ENCODE measurements around the gene OR10A4. TPM values are rescaled to one million over a fixed set of nuclear protein-coding genes. Genes with fewer than 3 reads are reported as not detected.
"Not testable (repeated sequence)": the region's sequence is repeated elsewhere in the genome, so short reads cannot be mapped to it uniquely, and the experiment has no call there.

Gene OR10A4
- total RNA-seq, 1 donor from 2014 or later = not detected

- Mint-ChIP-seq H3K9me3 (ENCODE audit: unreplicated experiment) (no peaks in the 10 kb centered on the region), H3K4me1 (ENCODE audit: unreplicated experiment) (no peaks in the 10 kb centered on the region), H3K27ac (ENCODE audit: unreplicated experiment) (no peak overlapping the region), H3K4me3 (ENCODE audit: unreplicated experiment) (no peak overlapping the region), H3K36me3 (ENCODE audit: unreplicated experiment) (no peaks in the 10 kb centered on the region), H3K27me3 (ENCODE audit: unreplicated experiment) (peaks cover 11% of the 10 kb centered on the region)
- no peak for TF ChIP-seq CTCF (IDR thresholded peaks at IDR 0.05)
- no peak for DNase-seq (ENCODE audit: extremely low spot score, unreplicated experiment)
Observed at GRCh38 chr11:6843670-6844069, 32.8 kb upstream of the OR10A4 start.

- no peaks in the 10 kb centered on the region for H3K4me1 Mint-ChIP-seq (ENCODE audit: unreplicated experiment)
- H3K27ac Mint-ChIP-seq (ENCODE audit: unreplicated experiment) = no peak overlapping the region
- peaks cover 11% of the 10 kb centered on the region for H3K27me3 Mint-ChIP-seq (ENCODE audit: unreplicated experiment)
- no peaks in the 10 kb centered on the region for H3K36me3 Mint-ChIP-seq (ENCODE audit: unreplicated experiment)
- H3K4me3 Mint-ChIP-seq (ENCODE audit: unreplicated experiment) = no peak overlapping the region
- H3K9me3 Mint-ChIP-seq (ENCODE audit: unreplicated experiment) = no peaks in the 10 kb centered on the region
- no peak for DNase-seq (ENCODE audit: extremely low spot score, unreplicated experiment)
- TF ChIP-seq CTCF (IDR thresholded peaks at IDR 0.05) = no peak
Observed at GRCh38 chr11:6844356-6844755, 32.1 kb upstream of the OR10A4 start.

- Mint-ChIP-seq H3K4me1 (ENCODE audit: unreplicated experiment) (no peaks in the 10 kb centered on the region), H3K9me3 (ENCODE audit: unreplicated experiment) (no peaks in the 10 kb centered on the region), H3K36me3 (ENCODE audit: unreplicated experiment) (no peaks in the 10 kb centered on the region), H3K27ac (ENCODE audit: unreplicated experiment) (no peak within 1 kb of the TSS), H3K4me3 (ENCODE audit: unreplicated experiment) (no peak within 1 kb of the TSS), H3K27me3 (ENCODE audit: unreplicated experiment) (peaks cover 11% of the 10 kb centered on the region)
- TF ChIP-seq CTCF (IDR thresholded peaks at IDR 0.05) = no peak
- no peak for DNase-seq (ENCODE audit: extremely low spot score, unreplicated experiment)
Observed at GRCh38 chr11:6845383-6845782, 31.0 kb upstream of the OR10A4 start, which contains the start of gene OR10A5. Gene OR10A5 (plus strand): TSS chr11:6845683. CDS start chr11:6845683, 0 bp downstream.

- no peak overlapping the region for H3K4me3 Mint-ChIP-seq (ENCODE audit: unreplicated experiment)
- no peaks in the 10 kb centered on the region for H3K4me1 Mint-ChIP-seq (ENCODE audit: unreplicated experiment)
- no peak for DNase-seq (ENCODE audit: extremely low spot score, unreplicated experiment)
- H3K27ac Mint-ChIP-seq (ENCODE audit: unreplicated experiment) = no peak overlapping the region
- no peaks in the 10 kb centered on the region for H3K27me3 Mint-ChIP-seq (ENCODE audit: unreplicated experiment)
- H3K9me3 Mint-ChIP-seq (ENCODE audit: unreplicated experiment) = peaks cover 13% of the 10 kb centered on the region
- no peak for TF ChIP-seq CTCF (IDR thresholded peaks at IDR 0.05)
- H3K36me3 Mint-ChIP-seq (ENCODE audit: unreplicated experiment) = no peaks in the 10 kb centered on the region
Observed at GRCh38 chr11:6850526-6850925, 25.9 kb upstream of the OR10A4 start.

- H3K9me3 Mint-ChIP-seq (ENCODE audit: unreplicated experiment) = peaks cover 17% of the 10 kb centered on the region
- not testable (repeated sequence) for H3K27me3 Mint-ChIP-seq (ENCODE audit: unreplicated experiment); H3K4me1 Mint-ChIP-seq (ENCODE audit: unreplicated experiment); H3K4me3 Mint-ChIP-seq (ENCODE audit: unreplicated experiment); DNase-seq (ENCODE audit: extremely low spot score, unreplicated experiment); H3K36me3 Mint-ChIP-seq (ENCODE audit: unreplicated experiment); H3K27ac Mint-ChIP-seq (ENCODE audit: unreplicated experiment)
Observed at GRCh38 chr11:6854801-6855200, 21.6 kb upstream of the OR10A4 start.

DNA sequence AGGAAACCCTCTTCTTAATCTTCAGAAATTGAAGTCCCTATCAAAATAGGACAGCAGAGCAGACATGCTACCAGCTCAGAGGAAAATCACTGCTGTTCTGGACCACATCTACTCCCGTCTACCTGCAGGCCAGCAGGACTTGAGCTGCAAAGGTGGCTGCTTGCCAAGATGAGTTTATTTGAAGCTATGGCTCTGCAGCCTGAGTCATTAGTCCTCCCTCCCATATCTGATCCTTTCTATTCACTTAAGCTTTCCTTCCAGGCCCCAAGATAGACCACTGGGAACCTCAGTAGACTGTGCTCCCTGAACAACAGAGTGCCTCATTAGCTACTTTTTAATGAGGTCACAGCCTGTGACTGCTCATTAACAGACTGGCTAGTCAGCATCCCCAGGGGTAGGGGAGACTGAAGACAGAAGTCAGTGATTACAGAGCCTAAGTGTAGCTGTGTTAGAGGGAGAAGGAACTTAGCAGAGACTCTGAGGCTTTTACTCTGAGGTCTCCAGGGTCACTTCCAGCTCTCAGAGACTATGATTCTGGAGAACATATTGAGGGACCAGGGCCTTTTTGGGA lies 20.4 kb upstream of the OR10A4 start:
- no peak overlapping the region for H3K27ac Mint-ChIP-seq (ENCODE audit: unreplicated experiment)

More for the DNA sequence above, 20.4 kb upstream of the OR10A4 start:
- DNase-seq (ENCODE audit: extremely low spot score, unreplicated experiment) = no peak
- no peaks in the 10 kb centered on the region for H3K36me3 Mint-ChIP-seq (ENCODE audit: unreplicated experiment)
- TF ChIP-seq CTCF (IDR thresholded peaks at IDR 0.05) = no peak
- H3K4me1 Mint-ChIP-seq (ENCODE audit: unreplicated experiment) = no peaks in the 10 kb centered on the region
- no peak overlapping the region for H3K4me3 Mint-ChIP-seq (ENCODE audit: unreplicated experiment)
- peaks cover 17% of the 10 kb centered on the region for H3K9me3 Mint-ChIP-seq (ENCODE audit: unreplicated experiment)
- H3K27me3 Mint-ChIP-seq (ENCODE audit: unreplicated experiment) = peaks cover 3% of the 10 kb centered on the region
